Measurements from ENCODE around the gene CTF1. TPM values are rescaled to one million over a fixed set of nuclear protein-coding genes. Genes with fewer than 3 reads are reported as not detected.
A peak's percentile ranks its signal among the peaks of the same experiment; 100 is the strongest.

Gene CTF1
- total RNA-seq, 4 donors from 2014 or later: 5.1 to 14.6 (median 6.2) TPM

DNA sequence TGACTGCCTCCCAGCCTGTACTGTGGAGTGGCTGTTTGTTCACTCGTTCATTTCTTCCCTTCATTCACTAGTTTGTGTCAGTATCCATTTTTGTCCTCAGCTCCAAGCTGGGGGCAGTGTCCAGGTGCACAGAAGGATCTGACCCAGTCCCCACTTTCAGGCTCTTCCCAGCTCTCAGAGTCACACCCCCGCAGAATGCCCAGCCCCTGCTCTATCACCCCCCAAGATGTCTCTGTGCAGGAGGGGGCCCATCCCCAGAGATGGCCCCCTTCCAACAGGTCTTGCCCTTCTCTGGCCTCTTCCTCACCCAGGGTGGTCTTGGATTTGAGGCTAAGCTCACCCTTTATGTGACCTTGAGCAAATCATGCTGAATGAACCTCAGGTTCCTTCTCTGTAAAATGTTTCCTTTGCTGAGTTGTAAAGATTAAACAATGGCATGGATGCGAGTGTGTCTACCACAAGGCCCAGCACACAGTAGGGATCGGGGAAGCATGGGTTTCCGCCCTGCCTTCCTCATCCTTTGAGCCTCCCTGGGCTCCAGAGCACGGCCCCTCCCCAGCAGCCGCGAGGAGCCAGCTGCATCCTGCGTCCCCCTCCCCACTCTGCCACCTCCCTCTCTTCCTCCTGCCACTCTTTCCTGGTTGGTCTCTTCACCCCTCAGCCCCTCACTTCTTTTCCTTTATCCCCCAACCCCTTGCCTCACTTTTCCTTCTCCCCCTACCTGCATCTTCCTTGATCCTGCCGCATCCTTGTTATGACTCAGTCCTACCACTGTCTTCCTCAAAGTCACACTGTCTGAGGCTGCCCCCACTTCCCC, 29.8 kb downstream of the CTF1 start:
- H3K4me3 ChIP-seq: no peak overlapping the region
- no peaks in the 10 kb centered on the region for H3K9me3 ChIP-seq
- no peak overlapping the region for H3K27ac ChIP-seq
- no peaks in the 10 kb centered on the region for H3K27me3 ChIP-seq
- no peak for ATAC-seq
- WGBS, 2 donors (ENCODE audit: low coverage in 1 of 2): 48 to 57% methylated on average over 8 to 9 of the region's 10 CpGs
- TF ChIP-seq POLR2AphosphoS5 (IDR thresholded peaks at IDR 0.05) (no peak), EP300 (IDR thresholded peaks at IDR 0.05) (no peak), POLR2A (IDR thresholded peaks at IDR 0.05) (no peak)
- TF ChIP-seq, protein P1, sequence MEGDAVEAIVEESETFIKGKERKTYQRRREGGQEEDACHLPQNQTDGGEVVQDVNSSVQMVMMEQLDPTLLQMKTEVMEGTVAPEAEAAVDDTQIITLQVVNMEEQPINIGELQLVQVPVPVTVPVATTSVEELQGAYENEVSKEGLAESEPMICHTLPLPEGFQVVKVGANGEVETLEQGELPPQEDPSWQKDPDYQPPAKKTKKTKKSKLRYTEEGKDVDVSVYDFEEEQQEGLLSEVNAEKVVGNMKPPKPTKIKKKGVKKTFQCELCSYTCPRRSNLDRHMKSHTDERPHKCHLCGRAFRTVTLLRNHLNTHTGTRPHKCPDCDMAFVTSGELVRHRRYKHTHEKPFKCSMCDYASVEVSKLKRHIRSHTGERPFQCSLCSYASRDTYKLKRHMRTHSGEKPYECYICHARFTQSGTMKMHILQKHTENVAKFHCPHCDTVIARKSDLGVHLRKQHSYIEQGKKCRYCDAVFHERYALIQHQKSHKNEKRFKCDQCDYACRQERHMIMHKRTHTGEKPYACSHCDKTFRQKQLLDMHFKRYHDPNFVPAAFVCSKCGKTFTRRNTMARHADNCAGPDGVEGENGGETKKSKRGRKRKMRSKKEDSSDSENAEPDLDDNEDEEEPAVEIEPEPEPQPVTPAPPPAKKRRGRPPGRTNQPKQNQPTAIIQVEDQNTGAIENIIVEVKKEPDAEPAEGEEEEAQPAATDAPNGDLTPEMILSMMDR (IDR thresholded peaks at IDR 0.05): no peak
- H3K4me1 ChIP-seq: peaks cover 0 to 44% (median 11%) of the 10 kb centered on the region in 3 donors
- peaks cover 0 to 52% of the 10 kb centered on the region in 2 donors for H3K36me3 ChIP-seq

DNA sequence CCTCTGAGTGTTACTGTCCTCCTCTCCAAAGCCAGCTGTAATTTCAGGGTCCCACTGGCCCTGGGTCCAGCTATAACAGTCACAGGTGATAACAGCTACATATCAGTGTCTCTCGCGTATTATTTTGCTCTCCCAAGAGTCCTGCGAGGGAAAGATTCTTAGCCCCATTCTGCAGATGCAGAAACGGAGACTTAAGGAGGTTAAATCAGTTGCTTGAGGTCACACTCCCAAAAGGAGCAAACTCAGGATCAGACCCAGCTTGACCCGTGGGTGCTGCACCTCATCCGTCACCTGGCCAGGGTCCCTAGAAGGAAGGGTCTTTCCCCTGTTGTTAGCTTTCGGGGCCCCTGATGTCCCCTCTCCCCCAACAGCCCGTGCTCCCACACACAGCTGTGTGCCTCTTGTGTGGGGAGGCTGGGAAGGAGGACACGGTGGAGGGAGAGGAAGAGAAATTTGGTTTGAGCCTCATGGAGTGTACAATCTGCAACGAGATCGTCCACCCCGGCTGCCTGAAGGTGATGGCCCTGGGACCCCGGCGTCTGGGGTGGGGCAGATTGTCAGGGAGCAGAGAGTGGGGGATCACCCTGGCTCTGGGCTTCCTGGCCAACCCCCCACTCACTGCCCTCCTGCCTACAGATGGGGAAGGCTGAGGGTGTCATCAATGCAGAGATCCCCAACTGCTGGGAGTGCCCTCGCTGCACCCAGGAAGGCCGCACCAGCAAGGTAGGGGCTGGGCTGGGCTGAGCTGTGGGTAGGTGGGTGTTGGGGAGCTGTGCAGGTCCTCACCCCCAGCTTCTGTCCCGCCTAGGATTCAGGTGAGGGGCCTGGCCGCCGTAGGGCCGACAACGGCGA, 30.7 kb downstream of the CTF1 start:
- Histone ChIP-seq H3K36me3 (peaks cover 0 to 61% of the 10 kb centered on the region in 2 donors), H3K4me1 (peaks cover 0 to 35% (median 7%) of the 10 kb centered on the region in 3 donors), H3K27me3 (no peaks in the 10 kb centered on the region), H3K27ac (peak overlapping the region in 3 of 4 donors; percentile 42 to 61 (median 54)), H3K9me3 (no peaks in the 10 kb centered on the region), H3K4me3 (no peak overlapping the region)
- WGBS, 2 donors (ENCODE audit: low coverage in 1 of 2): no CpG with 5 or more reads among the region's 22 CpGs
- no peak for ATAC-seq
- TF ChIP-seq, protein P1 (IDR thresholded peaks at IDR 0.05): no peak
- TF ChIP-seq POLR2AphosphoS5 (IDR thresholded peaks at IDR 0.05) (no peak), POLR2A (IDR thresholded peaks at IDR 0.05) (no peak), EP300 (IDR thresholded peaks at IDR 0.05) (no peak)

DNA sequence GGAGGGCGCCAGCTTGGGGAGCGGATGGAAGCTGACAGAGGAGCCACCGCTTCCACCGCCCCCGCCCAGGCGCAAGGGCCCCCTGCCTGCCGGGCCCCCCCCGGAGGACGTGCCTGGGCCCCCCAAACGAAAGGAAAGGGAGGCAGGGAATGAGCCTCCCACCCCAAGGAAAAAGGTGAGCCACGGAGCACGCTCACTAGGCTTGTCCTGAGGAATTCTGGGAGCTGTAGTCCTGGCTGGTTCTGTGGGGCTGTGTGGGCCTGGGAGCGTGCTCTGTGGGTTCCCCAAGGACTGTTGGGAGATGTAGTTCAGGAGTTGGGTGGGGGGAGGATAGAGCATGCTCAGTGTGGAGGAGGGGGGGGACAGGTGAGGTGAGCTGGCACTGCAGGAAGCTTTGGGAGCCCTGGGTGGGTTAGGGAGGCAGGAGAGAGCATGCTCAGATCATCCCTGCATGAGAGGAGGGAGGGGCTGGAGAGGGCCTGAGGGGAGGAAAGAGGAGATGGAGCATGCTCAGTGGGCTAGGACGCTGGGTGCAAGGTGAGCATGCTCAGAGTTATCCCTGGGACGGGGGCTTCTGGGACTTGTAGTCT, 31.5 kb downstream of the CTF1 start:
- 33 to 42% methylated on average over 1 to 2 of the region's 15 CpGs for whole genome bisulfite sequencing, 2 donors (ENCODE audit: low coverage in 1 of 2)
- H3K36me3 ChIP-seq: peaks cover 0 to 69% of the 10 kb centered on the region in 2 donors
- no peak for ATAC-seq

DNA sequence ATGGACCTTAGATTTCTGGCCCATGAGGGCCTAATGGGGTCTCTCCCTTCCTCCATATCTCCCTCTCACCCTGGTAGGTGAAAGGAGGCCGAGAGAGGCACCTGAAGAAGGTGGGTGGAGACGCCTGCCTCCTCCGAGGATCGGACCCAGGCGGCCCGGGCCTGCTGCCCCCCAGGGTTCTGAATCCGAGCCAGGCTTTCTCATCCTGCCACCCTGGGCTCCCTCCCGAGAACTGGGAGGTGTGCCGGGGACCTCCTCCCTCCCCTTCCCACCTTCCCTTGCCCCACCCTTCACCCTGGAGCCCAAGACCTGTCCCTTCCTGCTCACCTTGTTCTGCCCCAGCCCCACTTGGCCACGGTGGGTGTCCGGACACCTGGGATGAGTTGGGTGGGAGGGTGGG, 32.0 kb downstream of the CTF1 start:
- 82 to 93% methylated on average over 3 to 8 of the region's 11 CpGs for WGBS, 2 donors (ENCODE audit: low coverage in 1 of 2)
- TF ChIP-seq EP300 (IDR thresholded peaks at IDR 0.05): no peak
- no peak for TF ChIP-seq POLR2AphosphoS5 (IDR thresholded peaks at IDR 0.05)
- H3K4me3 ChIP-seq: no peak overlapping the region
- peak overlapping the region in 2 of 4 donors; percentile 54 to 61 for H3K27ac ChIP-seq
- no peaks in the 10 kb centered on the region for H3K27me3 ChIP-seq
- no peak for ATAC-seq
- peaks cover 0 to 35% (median 7%) of the 10 kb centered on the region in 3 donors for H3K4me1 ChIP-seq
- H3K36me3 ChIP-seq: peaks cover 0 to 74% of the 10 kb centered on the region in 2 donors
- no peaks in the 10 kb centered on the region for H3K9me3 ChIP-seq

More for the DNA sequence above, 31.5 kb downstream of the CTF1 start:
- H3K27ac ChIP-seq: peak overlapping the region in 3 of 4 donors; percentile 42 to 61 (median 54)
- peaks cover 0 to 35% (median 7%) of the 10 kb centered on the region in 3 donors for H3K4me1 ChIP-seq
- no peaks in the 10 kb centered on the region for H3K27me3 ChIP-seq
- H3K9me3 ChIP-seq: no peaks in the 10 kb centered on the region
- H3K4me3 ChIP-seq: no peak overlapping the region
- TF ChIP-seq POLR2A (IDR thresholded peaks at IDR 0.05) (no peak), EP300 (IDR thresholded peaks at IDR 0.05) (no peak), POLR2AphosphoS5 (IDR thresholded peaks at IDR 0.05) (no peak)
- TF ChIP-seq, protein P1 (IDR thresholded peaks at IDR 0.05): no peak

DNA sequence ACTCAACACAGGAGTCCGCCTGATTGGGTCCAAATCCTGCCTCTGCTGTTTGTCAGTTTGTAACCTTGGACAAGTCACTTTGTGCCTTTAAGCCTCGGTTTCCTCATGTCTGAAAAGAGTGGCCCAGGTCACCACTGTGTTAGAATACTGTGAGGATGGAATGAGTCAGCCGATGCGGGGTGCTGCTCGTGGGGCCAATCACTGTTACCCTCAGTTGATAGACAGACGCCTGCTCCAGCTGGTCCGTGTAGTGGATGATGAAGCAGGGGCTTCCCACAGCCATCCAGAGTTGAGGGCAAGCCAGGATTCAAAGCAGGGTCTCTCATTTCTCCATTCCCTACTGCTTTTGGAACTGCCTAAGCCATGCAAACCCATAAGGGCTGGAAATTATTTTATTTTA, 32.8 kb downstream of the CTF1 start:
- 20 to 57% methylated on average over 1 to 5 of the region's 7 CpGs for WGBS, 2 donors (ENCODE audit: low coverage in 1 of 2)
- TF ChIP-seq POLR2AphosphoS5 (IDR thresholded peaks at IDR 0.05): no peak
- TF ChIP-seq, protein P1 (IDR thresholded peaks at IDR 0.05): no peak
- no peak for TF ChIP-seq POLR2A (IDR thresholded peaks at IDR 0.05)
- no peak for TF ChIP-seq EP300 (IDR thresholded peaks at IDR 0.05)
- Histone ChIP-seq H3K36me3 (peaks cover 0 to 81% of the 10 kb centered on the region in 2 donors), H3K4me1 (peaks cover 0 to 29% (median 7%) of the 10 kb centered on the region in 3 donors), H3K4me3 (no peak overlapping the region), H3K27me3 (no peaks in the 10 kb centered on the region), H3K9me3 (no peaks in the 10 kb centered on the region), H3K27ac (no peak overlapping the region)
- ATAC-seq: no peak
